HG03378 (cell line): Measurements from ENCODE around the gene SLC4A1.

Experiments used
- ATAC-seq: cut with Tn5 transposase; IDR thresholded peaks from one replicate; pipeline ENCODE4 v1.9.1; 2021; ENCODE audit warnings: mild to moderate bottlenecking, moderate library complexity; ENCODE audit not compliant: unreplicated experiment

Gene SLC4A1

DNA sequence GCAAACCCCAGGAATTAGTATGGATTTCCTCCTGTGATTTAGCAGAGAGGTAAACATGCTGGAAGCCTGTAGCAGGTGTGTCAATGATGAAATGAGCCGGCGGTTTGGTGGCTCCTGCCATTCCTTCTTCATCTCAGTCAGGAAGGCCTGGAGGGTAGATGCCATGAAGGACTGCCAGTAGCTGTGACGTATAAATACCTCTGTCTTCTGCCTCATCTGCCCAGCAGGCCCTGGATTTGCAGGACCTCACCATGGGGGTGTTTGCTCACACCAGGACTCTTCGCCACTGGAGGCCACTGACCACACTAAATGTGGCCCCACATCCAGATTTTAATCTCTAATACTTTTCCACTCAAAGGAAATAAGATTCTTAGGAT lies 16.1 kb upstream of the SLC4A1 start:
- ATAC-seq = no peak

DNA sequence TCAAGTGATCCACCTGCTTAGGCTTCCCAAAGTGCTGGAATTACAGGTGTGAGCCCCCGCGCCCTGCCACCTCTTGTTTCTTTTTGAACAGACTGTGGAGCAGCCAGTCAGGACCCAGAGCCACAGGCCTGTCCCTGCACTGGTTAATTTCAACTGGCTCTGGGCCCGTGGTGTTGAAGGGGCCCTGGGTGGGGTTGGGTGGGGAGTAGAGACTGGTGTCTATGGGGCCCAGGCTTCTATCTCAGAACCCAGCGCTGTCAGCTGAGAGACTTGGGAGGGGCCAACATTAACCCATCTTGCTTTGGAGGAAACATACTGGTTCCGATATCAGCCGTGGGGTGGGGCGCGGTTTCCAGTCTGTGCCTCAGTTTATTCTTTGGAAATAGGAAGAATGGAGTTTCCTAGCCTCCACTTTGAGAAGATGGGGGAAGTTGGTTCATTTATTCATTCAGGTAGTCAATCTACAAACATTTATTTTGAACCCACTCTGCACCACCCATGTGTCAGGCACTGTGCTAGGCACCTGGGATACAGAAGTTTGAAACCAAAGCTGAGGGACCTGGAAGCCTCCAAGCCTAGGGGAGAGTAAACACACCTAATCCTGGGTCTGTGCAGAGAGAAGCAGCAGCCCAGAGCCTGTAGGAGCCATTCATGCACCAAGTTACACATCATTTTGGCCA lies 15.5 kb upstream of the SLC4A1 start:
- no peak for ATAC-seq

GRCh38 chr17:44282264-44282663 lies 14.3 kb upstream of the SLC4A1 start:
- no peak for ATAC-seq

DNA sequence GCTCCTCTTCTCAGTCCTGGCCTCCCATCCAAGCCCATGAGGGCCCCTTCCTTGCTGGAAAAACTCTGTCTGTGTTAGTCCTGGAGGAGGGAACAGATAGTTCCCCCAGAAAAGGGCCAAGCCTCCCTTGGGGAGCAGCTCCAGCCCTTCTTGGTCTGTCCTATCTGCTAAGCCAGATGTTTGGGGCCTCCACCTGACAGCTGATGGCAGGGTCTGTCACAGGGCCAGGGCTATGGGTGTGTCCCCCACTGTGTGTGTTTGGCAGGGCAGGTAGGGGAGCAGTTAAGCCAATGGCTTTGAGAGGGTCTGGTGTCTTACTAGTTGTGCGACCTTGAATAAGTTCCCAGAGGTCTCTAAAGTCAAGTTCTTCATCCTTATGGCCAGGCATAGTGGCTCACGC lies 13.6 kb upstream of the SLC4A1 start:
- ATAC-seq = no peak

- no peak for ATAC-seq
Observed at GRCh38 chr17:44280392-44280937, 12.5 kb upstream of the SLC4A1 start.

DNA sequence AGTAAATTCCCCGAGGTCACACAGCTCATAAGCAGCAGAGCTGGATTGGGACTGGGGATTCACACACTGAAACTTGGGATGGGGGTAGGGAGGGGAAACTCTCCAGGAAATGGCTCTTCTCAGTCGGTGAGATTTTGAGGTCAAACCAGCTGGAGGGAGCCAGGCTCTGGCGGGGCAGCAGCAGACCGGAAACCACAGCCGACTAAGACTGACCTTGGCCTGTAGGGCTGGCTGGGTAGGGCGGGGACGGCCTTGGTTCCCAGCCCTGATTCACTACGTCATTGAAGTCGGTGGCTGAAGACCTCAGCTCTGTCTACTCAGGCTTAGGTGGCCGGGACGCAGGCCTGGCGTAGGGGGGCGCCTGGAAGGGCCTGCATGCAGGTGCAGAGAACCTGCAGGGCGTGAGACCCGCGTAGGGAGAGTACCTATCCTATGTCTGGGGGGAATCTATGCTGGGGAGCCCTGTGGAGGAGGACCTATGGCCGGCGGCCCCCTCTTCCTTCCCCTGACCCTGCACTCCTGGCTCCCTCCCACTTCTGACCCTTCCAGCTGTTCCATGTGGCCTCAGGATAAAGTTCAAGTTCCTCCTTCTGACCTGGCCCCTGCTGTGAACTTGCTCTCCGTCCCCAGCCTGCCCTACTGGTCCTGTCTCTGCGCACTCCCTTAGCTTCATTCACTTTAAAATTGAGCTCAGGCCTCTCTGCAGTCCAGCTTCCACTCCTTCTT lies 11.9 kb upstream of the SLC4A1 start:
- ATAC-seq = no peak

DNA sequence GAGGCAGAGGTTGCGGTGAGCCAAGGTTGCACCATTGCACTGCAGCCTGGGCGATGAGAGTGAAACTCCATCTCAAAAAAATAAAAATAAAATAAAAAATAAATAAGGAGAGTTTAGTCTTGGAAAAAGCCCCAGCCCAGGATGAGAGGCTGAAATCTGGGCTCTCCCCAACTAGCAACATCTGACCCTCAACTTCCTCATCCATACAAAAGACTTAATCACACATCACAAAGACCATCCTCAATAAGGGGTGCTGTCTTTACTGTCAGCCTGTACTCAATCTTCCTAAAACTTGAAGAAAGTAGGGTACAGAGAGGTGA lies 11.4 kb upstream of the SLC4A1 start:
- ATAC-seq = no peak

GRCh38 chr17:44277976-44278375 lies 10.0 kb upstream of the SLC4A1 start:
- no peak for ATAC-seq

- no peak for ATAC-seq
Observed at GRCh38 chr17:44273607-44274006, 5.7 kb upstream of the SLC4A1 start.

GRCh38 chr17:44272954-44273353 lies 5.0 kb upstream of the SLC4A1 start:
- no peak for ATAC-seq

GRCh38 chr17:44272321-44272951 lies 4.5 kb upstream of the SLC4A1 start:
- no peak for ATAC-seq

DNA sequence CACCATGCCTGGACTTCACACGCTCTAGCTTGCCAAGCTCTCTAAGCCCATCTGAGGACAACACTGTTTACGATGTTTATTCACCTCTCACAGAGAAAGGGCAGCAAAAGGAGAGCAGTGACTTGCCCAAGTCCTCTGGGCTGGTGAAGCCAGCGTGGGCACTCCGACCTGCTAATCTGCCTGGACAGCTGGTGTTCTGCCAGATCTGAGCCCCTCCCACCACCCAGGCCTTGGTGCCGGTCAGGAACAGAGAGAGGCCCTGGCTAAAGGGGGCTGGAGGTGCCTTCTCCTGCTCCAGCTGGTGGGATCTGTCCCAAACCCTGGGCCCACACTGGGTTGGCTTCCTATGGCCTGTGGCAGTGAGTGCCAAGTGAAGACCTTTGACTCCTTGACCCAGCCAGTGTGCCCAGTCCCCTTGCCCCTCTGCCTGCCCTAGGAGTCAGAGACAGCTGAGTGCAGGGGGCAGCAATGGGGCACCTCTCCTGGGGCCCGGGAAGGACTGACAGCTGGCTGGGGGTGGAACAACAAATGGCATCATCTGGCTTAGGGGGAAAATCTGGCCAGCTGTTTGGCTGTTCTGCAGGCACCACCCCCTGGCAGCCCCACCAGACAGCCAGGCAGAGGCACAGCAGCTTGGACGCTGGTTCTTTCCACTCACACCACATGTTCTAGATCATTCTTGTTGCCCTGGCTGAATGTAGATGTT lies 1.8 kb upstream of the SLC4A1 start:
- no peak for ATAC-seq

- ATAC-seq = no peak
Observed at GRCh38 chr17:44268709-44269534, 987 bp upstream of the SLC4A1 start.

- no peak for ATAC-seq
Observed at GRCh38 chr17:44267165-44267455, 825 bp downstream of the SLC4A1 start.

DNA sequence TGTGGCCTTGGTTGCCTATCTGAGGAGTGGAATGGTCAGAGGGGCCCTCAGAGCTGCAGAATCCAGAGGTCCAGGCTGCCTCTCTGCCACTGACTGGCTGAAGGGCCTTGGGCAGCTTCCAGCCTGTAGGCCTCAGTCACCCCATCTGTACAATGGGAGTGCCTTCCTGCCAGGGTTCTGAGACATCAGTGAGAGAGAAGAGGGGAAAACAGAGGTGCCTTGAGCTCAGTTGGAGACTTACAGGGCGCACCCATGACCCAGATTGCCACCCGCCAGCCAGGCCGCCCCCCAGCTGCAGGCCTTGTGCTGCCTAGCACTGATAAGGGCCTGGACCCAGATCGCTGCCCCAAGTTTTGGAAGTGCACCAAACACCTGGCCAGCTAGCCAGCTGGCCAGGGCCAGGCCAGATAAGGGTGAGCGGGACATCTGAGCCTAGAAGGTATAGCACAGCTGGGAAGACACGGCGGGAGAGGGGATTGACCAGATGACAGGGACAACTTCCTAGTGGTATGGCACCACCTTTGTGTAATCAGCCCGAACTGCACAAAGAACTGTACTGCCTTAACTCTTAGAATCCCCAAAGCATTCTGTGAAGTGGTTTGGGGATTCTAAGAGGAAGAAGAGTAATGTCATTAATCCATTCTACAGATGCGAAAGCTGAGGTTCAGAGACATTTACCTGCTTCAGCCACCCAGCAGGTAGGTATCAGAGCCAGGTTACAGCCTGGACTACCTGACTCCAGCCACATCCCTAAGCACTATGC lies 1.4 kb downstream of the SLC4A1 start:
- no peak for ATAC-seq

GRCh38 chr17:44263345-44263902 lies 4.5 kb downstream of the SLC4A1 start:
- ATAC-seq = no peak

DNA sequence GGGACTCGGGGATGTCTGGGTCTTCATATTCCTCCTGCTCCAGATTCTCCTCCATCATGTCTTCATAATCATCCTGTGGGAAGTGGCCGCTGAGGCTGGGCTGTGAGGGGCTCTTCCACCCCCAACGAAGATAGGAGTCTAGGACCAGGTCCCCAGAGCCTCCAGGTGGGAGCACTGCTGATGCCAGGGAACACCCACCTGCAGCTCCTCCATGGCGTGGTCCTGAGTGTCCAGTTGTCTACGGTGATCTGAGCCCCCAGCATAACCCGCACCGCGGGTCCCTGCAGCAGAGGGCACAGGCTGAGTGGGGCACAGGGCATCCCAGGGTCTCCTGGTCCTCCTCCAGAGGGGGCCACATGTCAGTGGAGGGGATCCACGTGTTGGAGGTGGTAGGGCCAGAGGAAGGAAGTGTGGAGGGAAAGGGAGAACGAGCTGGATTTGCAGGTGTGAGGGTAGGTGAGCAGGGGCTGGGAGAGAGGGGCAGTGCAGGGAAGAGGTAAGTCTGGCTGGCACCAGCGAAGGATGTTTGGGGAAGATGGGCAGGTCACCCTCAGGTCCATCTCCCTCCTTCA lies 5.2 kb downstream of the SLC4A1 start:
- ATAC-seq = no peak

DNA sequence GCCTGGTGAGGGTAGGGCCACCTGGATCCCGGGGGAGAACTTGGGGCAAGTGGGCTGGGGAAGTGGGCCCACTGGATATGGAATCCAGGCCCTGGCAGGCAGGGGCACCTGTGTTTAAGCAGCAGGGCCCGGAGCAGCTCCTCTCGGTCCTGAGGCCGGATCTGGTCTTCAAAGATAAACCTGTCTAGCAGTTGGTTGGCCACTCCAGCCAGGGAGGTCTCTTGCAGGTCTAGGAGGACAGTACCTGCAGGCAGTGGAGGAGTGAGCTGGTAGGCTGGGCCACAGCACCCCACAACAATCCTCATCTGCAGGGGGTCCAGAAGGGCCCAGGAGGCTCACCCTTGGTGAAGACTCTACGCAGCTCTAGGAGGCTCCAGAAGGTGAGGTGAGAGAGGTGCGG lies 7.6 kb downstream of the SLC4A1 start:
- ATAC-seq = no peak

DNA sequence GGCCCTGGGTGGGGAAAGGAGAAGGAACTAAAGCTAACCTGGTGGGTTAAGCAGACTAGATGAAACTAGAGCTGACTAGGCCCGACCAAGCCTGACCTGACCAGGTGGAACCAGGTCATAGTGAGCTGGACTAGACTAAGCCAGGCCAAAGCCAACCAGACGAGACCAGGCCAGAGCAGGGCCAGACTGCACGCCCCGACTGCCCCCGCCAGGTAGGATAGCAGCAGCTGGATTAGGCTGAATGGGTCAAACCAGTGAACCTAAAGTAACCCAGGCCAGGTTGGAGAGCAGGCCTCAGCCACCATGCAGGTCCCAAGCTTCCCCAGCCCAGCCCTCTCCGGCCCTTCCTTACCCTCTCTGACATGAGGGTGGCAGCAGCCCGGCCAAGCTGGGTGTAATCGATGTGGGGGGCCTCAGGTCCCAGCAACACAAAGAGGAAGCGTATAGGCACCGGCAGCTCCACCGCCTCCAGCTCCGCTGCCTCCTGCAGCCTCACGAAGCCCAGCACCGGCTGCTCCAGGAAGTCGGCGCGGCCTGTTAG lies 9.1 kb downstream of the SLC4A1 start:
- ATAC-seq = no peak
